Measurements from ENCODE around the gene HEXIM1.
"Not testable (repeated sequence)": the region's sequence is repeated elsewhere in the genome, so short reads cannot be mapped to it uniquely, and the experiment has no call there.

HEXIM1 gene

DNA sequence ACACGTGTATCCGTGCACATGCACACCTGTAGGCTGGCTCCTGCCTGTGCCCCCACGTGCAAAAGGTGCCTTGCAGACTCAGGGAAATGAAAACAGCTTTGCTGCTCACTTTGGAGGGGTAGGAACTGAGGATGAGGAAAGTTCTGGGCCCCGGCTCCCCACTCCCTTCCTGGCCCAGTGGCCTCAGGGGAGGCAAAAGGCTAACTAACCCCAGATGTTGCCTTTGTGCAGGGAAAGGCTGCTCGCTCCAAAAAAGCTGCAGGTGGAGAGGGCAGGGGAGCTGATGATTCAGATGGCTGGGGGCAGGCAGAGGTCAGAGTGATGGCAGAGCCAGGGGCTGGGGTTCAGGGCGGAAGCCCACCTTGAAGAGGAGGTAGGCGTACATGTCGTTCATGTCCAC lies 28.3 kb upstream of the HEXIM1 start:
- no peak overlapping the region for H3K4me3 ChIP-seq (ENCODE audit: low read length)
- DNase-seq (ENCODE audit: low read depth): no peak
- TF ChIP-seq, protein P1, sequence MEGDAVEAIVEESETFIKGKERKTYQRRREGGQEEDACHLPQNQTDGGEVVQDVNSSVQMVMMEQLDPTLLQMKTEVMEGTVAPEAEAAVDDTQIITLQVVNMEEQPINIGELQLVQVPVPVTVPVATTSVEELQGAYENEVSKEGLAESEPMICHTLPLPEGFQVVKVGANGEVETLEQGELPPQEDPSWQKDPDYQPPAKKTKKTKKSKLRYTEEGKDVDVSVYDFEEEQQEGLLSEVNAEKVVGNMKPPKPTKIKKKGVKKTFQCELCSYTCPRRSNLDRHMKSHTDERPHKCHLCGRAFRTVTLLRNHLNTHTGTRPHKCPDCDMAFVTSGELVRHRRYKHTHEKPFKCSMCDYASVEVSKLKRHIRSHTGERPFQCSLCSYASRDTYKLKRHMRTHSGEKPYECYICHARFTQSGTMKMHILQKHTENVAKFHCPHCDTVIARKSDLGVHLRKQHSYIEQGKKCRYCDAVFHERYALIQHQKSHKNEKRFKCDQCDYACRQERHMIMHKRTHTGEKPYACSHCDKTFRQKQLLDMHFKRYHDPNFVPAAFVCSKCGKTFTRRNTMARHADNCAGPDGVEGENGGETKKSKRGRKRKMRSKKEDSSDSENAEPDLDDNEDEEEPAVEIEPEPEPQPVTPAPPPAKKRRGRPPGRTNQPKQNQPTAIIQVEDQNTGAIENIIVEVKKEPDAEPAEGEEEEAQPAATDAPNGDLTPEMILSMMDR (conservative IDR thresholded peaks at IDR 0.05; ENCODE audit: low read depth, low read length): no peak

DNA sequence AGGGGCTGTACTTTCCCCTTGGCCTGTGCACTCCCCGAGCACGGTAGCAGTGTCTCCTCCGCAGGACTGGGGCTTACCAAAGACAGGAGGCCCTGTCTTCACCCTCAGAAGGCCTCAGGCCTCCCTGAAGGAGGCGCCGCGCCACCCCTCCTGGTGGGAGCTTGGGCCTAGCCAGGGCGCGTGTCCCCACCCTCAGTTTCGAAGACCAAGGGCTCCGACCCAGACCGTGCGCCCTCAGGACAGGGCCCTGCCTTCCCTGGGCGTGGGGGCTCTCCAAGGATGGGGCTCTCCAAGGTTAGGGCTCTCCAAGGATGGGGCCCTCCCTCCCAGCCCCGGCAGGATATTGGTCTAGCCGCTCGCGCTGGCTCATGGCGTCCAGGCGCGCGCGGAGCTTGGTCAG lies 27.7 kb upstream of the HEXIM1 start:
- no peak for DNase-seq (ENCODE audit: low read depth)
- TF ChIP-seq, protein P1 (conservative IDR thresholded peaks at IDR 0.05; ENCODE audit: low read depth, low read length): no peak
- no peak overlapping the region for H3K4me3 ChIP-seq (ENCODE audit: low read length)

DNA sequence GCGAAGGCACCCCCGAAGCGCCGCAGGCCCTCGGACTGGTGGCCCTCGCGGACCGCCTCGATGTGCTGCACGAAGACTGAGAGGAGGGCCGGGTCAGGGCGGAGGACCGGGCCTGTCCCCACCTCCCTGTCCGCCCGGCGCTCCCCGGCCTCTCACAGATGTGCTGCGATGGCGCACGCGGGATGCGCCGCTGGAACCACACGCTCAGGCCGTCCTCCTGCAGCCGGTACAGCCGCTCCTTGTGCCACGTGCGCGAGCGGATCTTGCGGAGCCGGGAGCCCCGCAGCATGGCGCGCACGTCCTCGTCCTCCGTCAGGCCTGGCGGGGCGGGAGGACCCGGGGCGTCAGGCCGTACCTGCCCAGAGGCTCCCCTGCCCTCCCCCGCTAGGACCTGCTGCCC lies 27.2 kb upstream of the HEXIM1 start:
- TF ChIP-seq, protein P1 (conservative IDR thresholded peaks at IDR 0.05; ENCODE audit: low read depth, low read length): no peak
- no peak for DNase-seq (ENCODE audit: low read depth)

DNA sequence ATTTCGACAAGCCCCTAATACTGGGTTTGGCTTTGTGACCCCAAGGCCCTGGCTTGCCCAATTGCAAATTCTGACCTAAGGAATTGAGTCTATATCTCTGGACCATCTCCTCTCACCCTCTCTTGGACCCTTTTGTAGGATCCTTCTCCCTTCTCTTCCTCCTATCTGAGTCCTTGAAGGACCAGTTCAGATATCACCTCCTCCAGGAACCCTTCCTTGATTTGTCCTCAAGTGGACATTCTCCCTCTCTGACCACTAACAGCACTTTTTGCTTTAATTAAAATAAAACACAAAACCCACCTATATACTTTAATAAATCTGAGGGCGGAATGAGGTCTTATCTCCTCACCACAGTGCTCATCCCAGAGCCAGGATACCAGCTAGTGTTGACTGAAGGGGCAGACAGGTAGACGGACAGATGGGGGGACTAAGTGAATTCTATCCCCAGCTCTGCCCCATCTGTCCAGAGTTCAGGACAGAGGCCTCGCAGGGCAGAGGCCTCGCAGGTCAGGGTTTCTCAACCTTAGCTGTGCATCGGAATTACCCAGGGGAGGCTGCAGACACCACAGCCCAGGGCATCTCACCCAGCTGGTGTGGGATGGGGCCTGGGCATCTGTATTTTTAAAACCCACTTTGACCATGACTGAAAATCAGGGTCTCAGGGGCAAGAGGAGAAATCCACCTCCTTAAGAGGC lies 25.1 kb upstream of the HEXIM1 start:
- TF ChIP-seq, protein P1 (conservative IDR thresholded peaks at IDR 0.05; ENCODE audit: low read depth, low read length): no peak
- H3K4me3 ChIP-seq (ENCODE audit: low read length): no peak overlapping the region
- DNase-seq (ENCODE audit: low read depth): no peak

More for the DNA sequence above, 27.2 kb upstream of the HEXIM1 start:
- H3K4me3 ChIP-seq (ENCODE audit: low read length): no peak overlapping the region

DNA sequence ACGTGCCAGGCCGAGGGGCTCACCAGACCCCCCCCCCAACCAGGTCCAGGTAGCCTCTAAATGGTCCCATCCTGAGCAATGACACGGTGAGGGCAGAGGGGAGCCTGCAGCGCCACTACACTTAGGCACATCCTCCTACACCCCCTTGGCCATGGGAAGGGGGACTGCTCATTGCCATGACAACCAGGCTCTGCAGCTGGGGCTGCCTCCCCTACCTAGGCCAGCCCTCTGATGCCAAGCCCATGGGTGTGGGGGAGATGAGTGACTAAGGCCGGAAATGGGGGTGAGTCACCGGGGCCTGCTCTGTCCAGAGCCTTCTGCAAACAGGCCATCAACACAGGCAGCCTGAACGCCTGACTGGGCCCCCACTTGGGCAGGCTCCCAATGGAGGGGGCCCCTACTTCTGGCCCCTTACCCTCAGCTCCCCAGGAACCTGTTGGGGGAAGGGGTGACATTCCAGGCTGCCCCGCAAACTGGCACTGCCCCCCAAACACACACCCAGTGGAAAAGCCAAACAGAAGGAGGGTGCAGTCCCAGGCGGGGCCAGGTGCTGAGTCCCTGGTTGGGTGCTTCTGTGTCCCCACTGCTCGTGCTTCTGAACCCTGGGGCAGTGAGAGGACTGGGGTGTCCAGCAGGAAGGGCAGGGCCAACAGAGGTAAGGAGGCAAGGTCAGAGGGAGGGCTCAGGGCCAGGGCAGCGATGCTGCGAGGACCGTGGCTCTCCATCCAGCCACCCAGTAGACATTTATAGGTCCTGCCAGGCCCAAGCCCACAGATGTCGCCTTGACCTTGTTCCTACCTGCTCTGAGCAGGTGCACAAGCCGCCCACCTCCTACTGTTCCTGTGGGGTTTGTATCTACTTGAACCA lies 24.1 kb upstream of the HEXIM1 start:
- peak; percentile 69 for DNase-seq (ENCODE audit: low read depth)
- no peak overlapping the region for H3K4me3 ChIP-seq (ENCODE audit: low read length)
- TF ChIP-seq, protein P1 (conservative IDR thresholded peaks at IDR 0.05; ENCODE audit: low read depth, low read length): no peak

DNA sequence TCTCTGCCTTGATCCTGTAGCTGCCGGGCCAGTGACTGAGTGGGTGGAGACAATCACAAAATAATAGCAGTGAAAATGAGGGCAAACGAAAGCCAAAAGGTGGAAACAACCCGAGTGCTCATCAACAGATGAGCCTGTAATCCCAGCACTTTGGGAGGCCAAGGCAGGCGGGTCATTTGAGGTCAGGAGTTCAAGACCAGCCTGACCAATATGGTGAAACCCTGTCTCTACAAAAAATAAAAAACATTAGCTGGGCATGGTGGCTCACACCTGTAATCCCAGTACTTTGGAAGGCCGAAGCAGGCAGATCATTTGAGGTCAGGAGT lies 23.5 kb upstream of the HEXIM1 start:
- DNase-seq (ENCODE audit: low read depth); H3K4me3 ChIP-seq (ENCODE audit: low read length): not testable (repeated sequence)

DNA sequence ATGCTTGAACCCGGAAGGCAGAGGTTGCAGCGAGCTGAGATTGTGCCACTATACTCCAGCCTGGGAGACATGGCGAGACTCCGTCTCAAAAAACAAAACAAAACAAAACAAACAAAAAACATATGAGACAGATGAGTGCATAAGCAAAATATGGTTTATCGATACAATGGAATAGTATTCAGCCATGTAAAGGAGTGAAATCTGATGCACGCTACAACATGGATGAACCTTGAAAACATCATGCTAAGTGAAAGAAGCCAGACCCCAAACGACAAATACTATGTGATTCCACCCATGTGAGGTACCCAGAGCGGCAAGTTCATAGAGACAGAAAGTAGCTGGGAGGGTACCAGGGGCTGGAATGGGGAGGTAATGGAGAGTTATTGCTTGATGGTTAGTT lies 22.8 kb upstream of the HEXIM1 start:
- no peak for DNase-seq (ENCODE audit: low read depth)
- TF ChIP-seq, protein P1 (conservative IDR thresholded peaks at IDR 0.05; ENCODE audit: low read depth, low read length): no peak
- no peak overlapping the region for H3K4me3 ChIP-seq (ENCODE audit: low read length)

Data from retinal pigment epithelial cell (primary cell).